HepG2 (cell line): ENCODE measurements around the gene COMMD7. TPM values are rescaled to one million over a fixed set of nuclear protein-coding genes. Genes with fewer than 3 reads are reported as not detected.

ENCODE experiments used
- BATF2 ChIP-seq: sonication (generic); formaldehyde crosslinking; IDR thresholded peaks from 2 replicates; pipeline ENCODE4 v1.8.0; 2022; ENCODE audit warnings: mild to moderate bottlenecking, missing genetic modification reagents, moderate library complexity
- BCL3 ChIP-seq: sonication (generic); formaldehyde crosslinking; IDR thresholded peaks from 2 replicates; pipeline ENCODE4 v1.5.1; 2020; ENCODE audit warnings: mild to moderate bottlenecking, missing genetic modification reagents, moderate library complexity
- ERF ChIP-seq: IDR thresholded peaks from 2 replicates; pipeline ENCODE4 v1.6.1; 2018; ENCODE audit warnings: missing biosample characterization, missing genetic modification reagents
- FOXK2 ChIP-seq: fragments of 450-650 bp; IDR thresholded peaks from 2 replicates; pipeline ENCODE4 v1.6.1; 2016
- JUNB ChIP-seq: sonication (generic); formaldehyde crosslinking; IDR thresholded peaks from 2 replicates; pipeline ENCODE4 v1.8.0; 2022; ENCODE audit warnings: missing genetic modification reagents, mild to moderate bottlenecking, borderline replicate concordance
- MED8 ChIP-seq: sonication (generic); formaldehyde crosslinking; IDR thresholded peaks from 2 replicates; pipeline ENCODE4 v1.8.1; 2023; ENCODE audit warnings: mild to moderate bottlenecking, missing genetic modification reagents; ENCODE audit not compliant: insufficient replicate concordance
- NCOA1 ChIP-seq: sonication (generic); formaldehyde crosslinking; IDR thresholded peaks from 2 replicates; pipeline ENCODE4 v1.9.0; 2021; ENCODE audit warnings: missing genetic modification reagents
- NFIC ChIP-seq: IDR thresholded peaks from 2 replicates; pipeline ENCODE4 v1.6.1; 2012; ENCODE audit warnings: mild to moderate bottlenecking, low read length, inconsistent platforms
- SRF ChIP-seq: IDR thresholded peaks from 2 replicates; pipeline ENCODE4 v1.6.1; 2011; ENCODE audit warnings: mild to moderate bottlenecking, low read depth, low read length, moderate library complexity
- ZEB1 ChIP-seq: IDR thresholded peaks from 2 replicates; pipeline ENCODE4 v1.6.1; 2012; ENCODE audit warnings: mild to moderate bottlenecking, low read depth, inconsistent platforms; ENCODE audit not compliant: insufficient replicate concordance
- ZNF20 ChIP-seq: sonication (generic); formaldehyde crosslinking; IDR thresholded peaks from 2 replicates; pipeline ENCODE4 v1.4.0; 2020; ENCODE audit warnings: mild to moderate bottlenecking, moderate library complexity, missing genetic modification reagents
- ZNF496 ChIP-seq: sonication (generic); formaldehyde crosslinking; IDR thresholded peaks from 2 replicates; pipeline ENCODE4 v1.8.1; 2023; ENCODE audit warnings: mild to moderate bottlenecking, moderate library complexity, missing genetic modification reagents; ENCODE audit not compliant: insufficient replicate concordance
- ZNF770 ChIP-seq: sonication (generic); formaldehyde crosslinking; IDR thresholded peaks from 2 replicates; pipeline ENCODE4 v1.5.0; 2020; ENCODE audit warnings: mild to moderate bottlenecking, missing genetic modification reagents
- ZSCAN30 ChIP-seq: sonication (generic); formaldehyde crosslinking; IDR thresholded peaks from 2 replicates; pipeline ENCODE4 v1.5.0; 2020; ENCODE audit warnings: mild to moderate bottlenecking, missing genetic modification reagents
- ZSCAN5A ChIP-seq: sonication (generic); formaldehyde crosslinking; IDR thresholded peaks from 2 replicates; pipeline ENCODE4 v1.8.0; 2022; ENCODE audit warnings: mild to moderate bottlenecking, missing genetic modification reagents, borderline replicate concordance
- polyA plus RNA-seq, 8 experiments: library from polyadenylated mRNA; depleted of rRNA in 3 of 8; stranded (reverse) in 7 of 8; unstranded in 1 of 8; fragments of >200 nt; fragmentation: Illumina TruSeq in 4 of 8; extraction: Trizol in 4 of 8; gene quantifications; 2 replicates each; pipeline versions ENCODE4 v1.2.1 to v1.2.3, GENCODE V29; 2011 to 2016; ENCODE audit warnings: low read depth in 4 of 8, missing spikeins in 1 of 8, mixed read lengths in 1 of 8; ENCODE audit not compliant: insufficient read depth in 1 of 8
- total RNA-seq, 5 experiments: library from RNA; depleted of rRNA; stranded (reverse); fragments of >200 nt; fragmentation: Illumina TruSeq; extraction: Trizol; gene quantifications; 2 replicates each; pipeline ENCODE4 v1.2.3, GENCODE V29; 2016; ENCODE audit warnings: low read depth in 1 of 5
- TF ChIP-seq, protein P1 (sequence below): sonication (generic); formaldehyde crosslinking; IDR thresholded peaks from 2 replicates; pipeline ENCODE4 v1.4.0; 2020; ENCODE audit warnings: missing genetic modification reagents, borderline replicate concordance
- TF ChIP-seq, protein P2 (sequence below): sonication (generic); formaldehyde crosslinking; IDR thresholded peaks from 2 replicates; pipeline ENCODE4 v1.4.0; 2020; ENCODE audit warnings: missing genetic modification reagents

COMMD7 gene
- total and polyA plus RNA-seq, 2 of the 13 experiments (the other 11 are each of a cell fraction or from before 2014, with no cell fraction given) = 42.1 to 53.3 TPM

DNA sequence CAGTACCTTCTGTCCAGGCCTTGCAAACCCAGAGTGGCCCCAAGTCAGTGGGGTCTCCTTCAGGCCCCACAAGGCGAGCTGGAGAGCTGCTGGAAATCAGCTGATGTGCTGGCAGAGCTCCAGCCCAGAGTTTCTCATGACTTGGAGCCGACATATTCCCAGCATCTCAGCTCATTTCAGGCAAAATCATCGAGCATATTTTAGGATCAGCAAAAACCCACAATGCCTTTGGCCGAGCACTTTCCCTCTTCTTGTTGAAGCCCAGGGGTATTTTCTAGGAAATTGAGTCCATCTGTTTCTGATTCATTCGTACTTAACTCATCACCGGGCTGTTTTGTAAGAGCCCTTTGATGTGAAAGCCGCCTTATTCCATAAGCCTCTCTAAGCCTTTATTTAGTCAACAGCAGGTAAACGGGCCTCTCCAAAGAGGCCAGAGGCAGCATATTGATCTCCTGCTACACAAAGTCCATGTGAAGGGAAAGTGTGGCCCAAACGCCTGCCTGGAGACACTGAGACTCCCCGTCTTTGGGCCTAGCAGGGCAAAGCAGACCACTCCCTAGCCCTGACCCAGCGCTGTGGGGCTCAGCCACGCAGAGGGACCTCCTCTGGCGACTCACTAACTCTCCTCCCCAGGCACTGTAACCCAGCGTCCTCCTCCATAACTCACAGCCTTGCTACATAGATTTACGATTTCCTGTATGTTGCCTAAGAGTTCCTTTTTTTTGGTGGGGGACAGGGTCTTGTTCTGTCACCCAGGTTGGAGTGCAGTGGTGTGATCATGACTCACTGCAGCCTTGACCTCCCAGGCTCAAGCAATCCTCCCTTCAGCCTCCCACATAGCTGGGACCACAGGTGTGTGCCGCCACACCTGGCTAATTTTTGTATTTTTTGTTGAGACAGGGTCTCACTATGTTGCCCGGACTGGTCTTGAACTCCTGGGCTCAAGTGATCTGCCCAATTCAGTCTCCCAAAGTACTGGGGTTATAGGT lies 57.4 kb downstream of the COMMD7 start (continued):
- TF ChIP-seq, protein P1, sequence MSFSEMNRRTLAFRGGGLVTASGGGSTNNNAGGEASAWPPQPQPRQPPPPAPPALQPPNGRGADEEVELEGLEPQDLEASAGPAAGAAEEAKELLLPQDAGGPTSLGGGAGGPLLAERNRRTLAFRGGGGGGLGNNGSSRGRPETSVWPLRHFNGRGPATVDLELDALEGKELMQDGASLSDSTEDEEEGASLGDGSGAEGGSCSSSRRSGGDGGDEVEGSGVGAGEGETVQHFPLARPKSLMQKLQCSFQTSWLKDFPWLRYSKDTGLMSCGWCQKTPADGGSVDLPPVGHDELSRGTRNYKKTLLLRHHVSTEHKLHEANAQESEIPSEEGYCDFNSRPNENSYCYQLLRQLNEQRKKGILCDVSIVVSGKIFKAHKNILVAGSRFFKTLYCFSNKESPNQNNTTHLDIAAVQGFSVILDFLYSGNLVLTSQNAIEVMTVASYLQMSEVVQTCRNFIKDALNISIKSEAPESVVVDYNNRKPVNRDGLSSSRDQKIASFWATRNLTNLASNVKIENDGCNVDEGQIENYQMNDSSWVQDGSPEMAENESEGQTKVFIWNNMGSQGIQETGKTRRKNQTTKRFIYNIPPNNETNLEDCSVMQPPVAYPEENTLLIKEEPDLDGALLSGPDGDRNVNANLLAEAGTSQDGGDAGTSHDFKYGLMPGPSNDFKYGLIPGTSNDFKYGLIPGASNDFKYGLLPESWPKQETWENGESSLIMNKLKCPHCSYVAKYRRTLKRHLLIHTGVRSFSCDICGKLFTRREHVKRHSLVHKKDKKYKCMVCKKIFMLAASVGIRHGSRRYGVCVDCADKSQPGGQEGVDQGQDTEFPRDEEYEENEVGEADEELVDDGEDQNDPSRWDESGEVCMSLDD = peak; percentile 95
- peak; percentile 94 for TF ChIP-seq ERF (CRISPR knock-in tag)
- TF ChIP-seq ZNF770 (CRISPR knock-in tag) = peak; percentile 98
- TF ChIP-seq ZSCAN30 (CRISPR knock-in tag) = 0 out of 2 replicates have a peak, but pooled peaks have one; percentile 68
- TF ChIP-seq SRF = peak; percentile 93
- peak; percentile 92 for TF ChIP-seq MED8 (CRISPR knock-in tag)
- TF ChIP-seq BCL3 = peak; percentile 94
- peak; percentile 94 for TF ChIP-seq FOXK2
- TF ChIP-seq BATF2 (CRISPR knock-in tag) = no peak
- peak; percentile 81; the same call in 1 of the 2 replicates for TF ChIP-seq ZNF20 (CRISPR knock-in tag)
- no peak for TF ChIP-seq ZNF496 (CRISPR knock-in tag)
- peak; percentile 96 for TF ChIP-seq NFIC
- peak; percentile 91 for TF ChIP-seq ZEB1
- TF ChIP-seq NCOA1 (CRISPR knock-in tag) = peak; percentile 76; the same call in 1 of the 2 replicates
- no peak for TF ChIP-seq JUNB (CRISPR knock-in tag)
- TF ChIP-seq, protein P2, sequence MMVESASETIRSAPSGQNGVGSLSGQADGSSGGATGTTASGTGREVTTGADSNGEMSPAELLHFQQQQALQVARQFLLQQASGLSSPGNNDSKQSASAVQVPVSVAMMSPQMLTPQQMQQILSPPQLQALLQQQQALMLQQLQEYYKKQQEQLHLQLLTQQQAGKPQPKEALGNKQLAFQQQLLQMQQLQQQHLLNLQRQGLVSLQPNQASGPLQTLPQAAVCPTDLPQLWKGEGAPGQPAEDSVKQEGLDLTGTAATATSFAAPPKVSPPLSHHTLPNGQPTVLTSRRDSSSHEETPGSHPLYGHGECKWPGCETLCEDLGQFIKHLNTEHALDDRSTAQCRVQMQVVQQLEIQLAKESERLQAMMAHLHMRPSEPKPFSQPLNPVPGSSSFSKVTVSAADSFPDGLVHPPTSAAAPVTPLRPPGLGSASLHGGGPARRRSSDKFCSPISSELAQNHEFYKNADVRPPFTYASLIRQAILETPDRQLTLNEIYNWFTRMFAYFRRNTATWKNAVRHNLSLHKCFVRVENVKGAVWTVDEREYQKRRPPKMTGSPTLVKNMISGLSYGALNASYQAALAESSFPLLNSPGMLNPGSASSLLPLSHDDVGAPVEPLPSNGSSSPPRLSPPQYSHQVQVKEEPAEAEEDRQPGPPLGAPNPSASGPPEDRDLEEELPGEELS (CRISPR knock-in tag) = peak; percentile 98
- peak; percentile 99 for TF ChIP-seq ZSCAN5A (CRISPR knock-in tag)
